Naive thymus-derived CD4-positive, alpha-beta T cell (primary cell): ENCODE data around the gene FSD1L. TPM values are rescaled to one million over a fixed set of nuclear protein-coding genes. Genes with fewer than 3 reads are reported as not detected.

ENCODE experiments used
- ATAC-seq: fragments of 150-1000 bp; cut with Tn5 transposase; 2 replicates; pipeline ENCODE4 v1.10.0; 2021; ENCODE audit warnings: mild to moderate bottlenecking, moderate library complexity
- CTCF ChIA-PET: fragments of 350-600 bp; sonication (Branson Sonifier 250); formaldehyde crosslinking; loops from one replicate; lab custom pipeline; 2021; ENCODE audit warnings: antibody characterized with exemption; lab: Charles Lee
- POLR2A ChIA-PET: fragments of 350-600 bp; sonication (Branson Sonifier 250); formaldehyde crosslinking; loops from one replicate; lab custom pipeline; 2021; ENCODE audit warnings: antibody characterized with exemption, inconsistent platforms; lab: Charles Lee
- DNase-seq, 9 donors: peaks; one replicate each; pipeline versions ENCODE4 v3.0.0 to v3.0.0-alpha.2; 2020 to 2022; ENCODE audit warnings: mixed read lengths in 1 of 9
- H3K27ac ChIP-seq: one replicate; pipeline ENCODE4 v1.7.0; 2013; ENCODE audit warnings: mild to moderate bottlenecking, low read depth, low read length, moderate library complexity
- H3K27me3 ChIP-seq, 2 donors: one replicate each; pipeline ENCODE4 v1.7.0; 2013; ENCODE audit warnings: low read length in 2 of 2, mild to moderate bottlenecking in 2 of 2, moderate library complexity in 2 of 2; ENCODE audit not compliant: control insufficient read depth in 2 of 2, insufficient read depth in 2 of 2
- H3K36me3 ChIP-seq, 3 experiments: 1 replicate in 2 of 3; 2 replicates in 1 of 3; pipeline ENCODE4 v1.7.0; 2013; ENCODE audit warnings: low read length in 3 of 3, mild to moderate bottlenecking in 3 of 3, moderate library complexity in 1 of 3; ENCODE audit not compliant: insufficient read depth in 3 of 3, control insufficient read depth in 2 of 3
- H3K4me1 ChIP-seq, 2 donors: one replicate each; pipeline ENCODE4 v1.7.0; 2013; ENCODE audit warnings: low read length in 2 of 2, mild to moderate bottlenecking in 2 of 2, moderate library complexity in 1 of 2; ENCODE audit not compliant: control insufficient read depth in 2 of 2, insufficient read depth in 2 of 2
- H3K4me3 ChIP-seq: 2 replicates; pipeline ENCODE4 v1.7.0; 2013; ENCODE audit warnings: mild to moderate bottlenecking, low read length
- H3K9me3 ChIP-seq, 3 experiments: 1 replicate in 2 of 3; 2 replicates in 1 of 3; pipeline ENCODE4 v1.7.0; 2013; ENCODE audit warnings: low read length in 3 of 3; ENCODE audit not compliant: control insufficient read depth in 2 of 3
- H3K27ac Mint-ChIP-seq, 9 donors: one replicate each; pipeline ENCODE4 v1.8.0; 2020 to 2022; ENCODE audit warnings: mixed read lengths in 9 of 9, mild to moderate bottlenecking in 8 of 9, moderate library complexity in 5 of 9, inconsistent platforms in 2 of 9
- H3K27me3 Mint-ChIP-seq, 5 donors: one replicate each; pipeline ENCODE4 v1.8.0; 2021 to 2022; ENCODE audit warnings: mixed read lengths in 5 of 5, mild to moderate bottlenecking in 1 of 5
- H3K36me3 Mint-ChIP-seq, 5 donors: one replicate each; pipeline ENCODE4 v1.8.0; 2020 to 2022; ENCODE audit warnings: mixed read lengths in 5 of 5, mild to moderate bottlenecking in 3 of 5, inconsistent platforms in 1 of 5
- H3K4me1 Mint-ChIP-seq, 7 donors: one replicate each; pipeline ENCODE4 v1.8.0; 2020 to 2022; ENCODE audit warnings: mixed read lengths in 7 of 7, mild to moderate bottlenecking in 3 of 7, inconsistent platforms in 1 of 7
- H3K4me3 Mint-ChIP-seq, 10 donors: one replicate each; pipeline ENCODE4 v1.8.0; 2020 to 2022; ENCODE audit warnings: mild to moderate bottlenecking in 10 of 10, mixed read lengths in 10 of 10, moderate library complexity in 6 of 10, inconsistent platforms in 2 of 10
- H3K9me3 Mint-ChIP-seq, 11 donors: one replicate each; pipeline ENCODE4 v1.8.0; 2020 to 2022; ENCODE audit warnings: mixed read lengths in 11 of 11, mild to moderate bottlenecking in 4 of 11, inconsistent platforms in 1 of 11, moderate library complexity in 1 of 11
- intact Hi-C, 2 donors: fragments of 100-400 bp; cut with micrococcal nuclease; formaldehyde crosslinking; loops; one replicate each; pipeline ENCODE4 v1.15.1; 2023
- polyA plus RNA-seq, 2 donors: library from polyadenylated mRNA; unstranded; fragments of 300-500 nt; fragmentation: Illumina TruSeq; gene quantifications; one replicate each; pipeline ENCODE4 v1.2.3, GENCODE V29; 2021
- total RNA-seq, 6 experiments: library from RNA in 5 of 6; stranded (reverse) in 5 of 6; gene quantifications; 1 replicate in 5 of 6; 2 replicates in 1 of 6; pipeline ENCODE4 v1.2.3 and lab custom pipeline; 2021 to 2026

FSD1L gene
- total and polyA plus RNA-seq, 7 experiments from 2014 or later: 0.08 to 5.8 (median 0.61) TPM

DNA sequence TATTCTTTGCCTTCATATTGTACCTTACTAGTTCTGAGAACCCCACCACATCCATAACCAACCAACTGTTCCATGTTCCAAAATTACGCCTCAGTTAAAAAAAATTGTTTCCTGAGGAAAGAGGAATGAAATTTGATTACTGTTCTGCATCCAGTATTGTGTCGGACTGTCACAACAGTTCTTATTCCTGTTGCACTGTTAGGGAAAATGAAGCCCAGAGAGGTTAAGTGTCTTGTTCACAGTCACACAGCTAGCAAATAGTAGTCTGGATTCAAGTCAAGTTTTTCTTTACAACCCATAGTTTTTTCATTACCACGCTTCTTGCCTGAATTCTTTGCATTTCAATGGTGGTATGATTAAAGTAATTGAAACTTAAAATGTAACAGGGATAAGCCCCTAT lies 4.4 kb downstream of the FSD1L start:
- Histone ChIP-seq H3K27me3 (no peaks in the 10 kb centered on the region), H3K36me3 (no peaks in the 10 kb centered on the region), H3K4me3 (no peak overlapping the region), H3K4me1 (peaks cover 3 to 5% of the 10 kb centered on the region in 2 donors), H3K27ac (no peak overlapping the region), H3K9me3 (no peaks in the 10 kb centered on the region)
- Mint-ChIP-seq H3K4me3 (no peak overlapping the region), H3K27ac (no peak overlapping the region), H3K27me3 (peaks cover 0 to 8% (median 4%) of the 10 kb centered on the region in 5 donors), H3K4me1 (peaks cover 0 to 30% (median 9%) of the 10 kb centered on the region in 7 donors), H3K9me3 (peaks cover 0 to 3% (median 0%) of the 10 kb centered on the region in 11 donors), H3K36me3 (peaks cover 0 to 3% (median 3%) of the 10 kb centered on the region in 5 donors)
- DNase-seq (no peak), ATAC-seq (no peak)
- intact Hi-C loops: no loop called here
- CTCF ChIA-PET: no interaction called here
- POLR2A ChIA-PET: no interaction called here

DNA sequence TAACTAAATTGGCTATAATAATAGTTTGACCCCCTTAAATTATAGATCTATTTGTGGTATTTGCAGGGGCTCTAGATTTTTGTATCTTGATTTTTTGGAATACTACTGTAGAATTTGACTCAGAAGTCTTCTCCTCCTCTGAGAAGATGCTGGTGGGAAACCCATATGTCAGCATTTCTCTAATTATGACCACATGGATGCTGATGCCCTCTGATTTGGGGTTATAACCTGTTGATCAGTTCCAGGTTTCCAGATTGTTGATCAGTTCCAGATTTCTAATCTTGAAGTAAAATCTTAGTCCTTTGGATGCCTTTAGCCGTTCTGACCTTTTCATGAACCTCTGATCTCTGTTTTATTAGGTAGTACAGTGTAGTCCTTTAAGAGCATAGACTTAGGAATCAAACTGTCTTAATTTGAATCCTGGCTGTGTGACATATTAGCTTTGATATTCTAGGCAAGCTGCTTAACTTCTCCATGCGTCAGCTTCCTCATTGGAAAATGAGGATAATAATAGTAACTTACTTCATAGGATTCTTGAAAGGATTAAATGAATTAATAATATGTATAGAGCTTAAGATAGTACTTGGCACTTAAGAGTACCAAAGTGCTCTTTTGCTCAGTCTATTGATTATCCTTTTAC lies 8.1 kb downstream of the FSD1L start:
- H3K27me3 ChIP-seq: no peaks in the 10 kb centered on the region
- intact Hi-C loops: no loop called here
- no peaks in the 10 kb centered on the region for H3K36me3 ChIP-seq
- DNase-seq: no peak
- ChIA-PET CTCF (no interaction called here), POLR2A (no interaction called here)
- no peak overlapping the region for H3K4me3 ChIP-seq
- peaks cover 3 to 16% (median 5%) of the 10 kb centered on the region in 5 donors for H3K27me3 Mint-ChIP-seq
- peaks cover 0 to 7% (median 0%) of the 10 kb centered on the region in 3 experiments for H3K9me3 ChIP-seq
- H3K4me3 Mint-ChIP-seq: no peak overlapping the region
- H3K27ac ChIP-seq: no peak overlapping the region
- H3K4me1 ChIP-seq: no peaks in the 10 kb centered on the region
- peaks cover 0 to 15% (median 9%) of the 10 kb centered on the region in 5 donors for H3K36me3 Mint-ChIP-seq
- H3K9me3 Mint-ChIP-seq: peaks cover 0 to 11% (median 5%) of the 10 kb centered on the region in 11 donors
- peaks cover 0 to 8% (median 0%) of the 10 kb centered on the region in 7 donors for H3K4me1 Mint-ChIP-seq
- no peak overlapping the region for H3K27ac Mint-ChIP-seq
- no peak for ATAC-seq

DNA sequence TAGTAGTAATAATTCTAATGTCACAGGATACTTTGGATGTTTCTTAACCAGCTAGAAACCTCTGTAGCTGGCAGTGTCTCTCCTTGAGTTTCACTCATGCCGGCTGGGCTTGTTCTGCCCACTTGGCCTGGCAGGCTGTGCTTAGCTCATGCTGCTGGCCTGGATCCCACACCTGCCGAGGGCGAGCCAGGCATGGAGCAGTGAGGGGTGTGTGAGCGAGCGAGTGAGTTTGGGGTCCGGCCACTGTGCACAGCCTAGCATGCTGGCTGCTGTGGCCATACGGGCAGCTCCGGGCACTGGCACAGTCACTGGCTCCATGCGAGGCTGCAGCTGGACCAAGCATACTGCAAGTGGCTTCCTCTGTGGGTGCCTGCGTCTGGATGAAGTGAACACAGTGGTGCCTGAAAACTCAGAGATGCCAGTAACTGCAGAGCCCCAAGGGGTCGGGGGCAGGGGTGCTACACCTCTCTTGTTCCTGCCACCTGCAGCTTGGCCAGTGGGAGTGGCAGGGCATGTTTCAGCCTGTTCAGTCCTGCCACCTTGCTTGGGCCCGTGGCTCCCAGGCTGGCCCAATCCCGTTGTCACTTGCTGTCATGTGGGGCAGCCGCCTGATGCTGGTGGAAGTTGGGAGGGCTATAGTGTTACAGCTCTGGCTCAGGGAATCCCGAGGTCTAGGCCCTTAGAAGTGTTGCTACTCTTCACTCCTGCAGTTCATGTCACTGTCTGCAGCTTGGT lies 9.9 kb downstream of the FSD1L start:
- Histone ChIP-seq H3K27me3 (no peaks in the 10 kb centered on the region), H3K4me1 (no peaks in the 10 kb centered on the region), H3K27ac (no peak overlapping the region), H3K4me3 (no peak overlapping the region), H3K9me3 (peaks cover 0 to 7% (median 0%) of the 10 kb centered on the region in 3 experiments), H3K36me3 (no peaks in the 10 kb centered on the region)
- no peak for ATAC-seq
- no peak for DNase-seq
- Mint-ChIP-seq H3K36me3 (peaks cover 0 to 15% (median 9%) of the 10 kb centered on the region in 5 donors), H3K4me1 (peaks cover 0 to under 1% (median 0%) of the 10 kb centered on the region in 7 donors), H3K4me3 (no peak overlapping the region), H3K27ac (no peak overlapping the region), H3K27me3 (peaks cover 0 to 10% (median 5%) of the 10 kb centered on the region in 5 donors), H3K9me3 (peaks cover 0 to 11% (median 5%) of the 10 kb centered on the region in 11 donors)
- ChIA-PET CTCF (interaction anchor here (0.6 kb wide), 2 partner anchors 22 to 31 kb away, joined by 4 to 5 read pairs; no protein-coding TSS in a partner anchor), POLR2A (no interaction called here)
- intact Hi-C loops: no loop called here

DNA sequence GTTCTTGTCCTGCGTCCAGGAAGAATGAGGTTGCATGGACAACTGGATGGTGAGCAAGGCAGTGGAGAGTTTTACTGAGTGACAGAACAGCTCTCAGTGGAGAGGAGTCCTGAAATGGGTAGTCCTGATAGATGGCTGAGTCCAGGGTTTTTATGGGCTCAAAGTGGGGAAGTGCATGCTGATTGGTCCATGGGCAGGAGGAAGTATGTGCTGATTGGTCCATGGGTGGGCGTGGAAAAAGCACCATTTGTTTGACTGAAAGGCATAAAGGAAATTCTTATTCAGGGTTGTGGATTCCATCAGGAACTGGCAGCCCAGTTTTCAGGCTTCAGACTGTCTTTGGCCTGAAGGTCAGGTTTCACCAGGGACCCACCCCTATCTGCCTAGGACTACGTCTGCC lies 10.6 kb downstream of the FSD1L start:
- peaks cover 0 to 11% (median 5%) of the 10 kb centered on the region in 11 donors for H3K9me3 Mint-ChIP-seq
- H3K36me3 Mint-ChIP-seq: peaks cover 0 to 15% (median 9%) of the 10 kb centered on the region in 5 donors
- Histone ChIP-seq H3K27me3 (no peaks in the 10 kb centered on the region), H3K4me1 (no peaks in the 10 kb centered on the region), H3K9me3 (peaks cover 0 to 7% (median 0%) of the 10 kb centered on the region in 3 experiments), H3K27ac (no peak overlapping the region), H3K36me3 (no peaks in the 10 kb centered on the region), H3K4me3 (no peak overlapping the region)
- peaks cover 0 to 10% (median 5%) of the 10 kb centered on the region in 5 donors for H3K27me3 Mint-ChIP-seq
- ChIA-PET POLR2A (no interaction called here), CTCF (no interaction called here)
- H3K27ac Mint-ChIP-seq: no peak overlapping the region
- ATAC-seq: no peak
- H3K4me3 Mint-ChIP-seq: no peak overlapping the region
- no peak for DNase-seq
- intact Hi-C loops: no loop called here
- H3K4me1 Mint-ChIP-seq: no peaks in the 10 kb centered on the region

DNA sequence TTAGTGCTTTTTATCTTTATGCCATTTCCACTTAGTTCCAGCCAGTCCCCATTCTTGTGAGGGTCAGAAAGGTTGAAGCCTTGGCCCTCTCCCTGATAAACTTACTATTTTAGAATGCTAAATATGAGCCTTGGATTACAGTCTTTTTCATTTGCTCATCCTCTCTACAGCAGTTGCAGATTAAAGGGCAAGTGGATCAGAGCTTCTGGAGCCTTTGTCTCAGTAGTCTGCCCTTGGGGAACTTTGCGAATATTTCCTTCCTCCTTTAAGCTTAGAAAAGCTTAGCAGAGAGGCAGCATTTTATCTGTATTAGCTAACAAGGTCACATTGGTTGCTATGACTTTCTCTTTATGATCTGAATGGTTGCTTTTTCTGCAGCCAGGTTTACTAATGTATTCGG lies 11.5 kb downstream of the FSD1L start:
- H3K27me3 ChIP-seq: no peaks in the 10 kb centered on the region
- no peak overlapping the region for H3K27ac Mint-ChIP-seq

DNA sequence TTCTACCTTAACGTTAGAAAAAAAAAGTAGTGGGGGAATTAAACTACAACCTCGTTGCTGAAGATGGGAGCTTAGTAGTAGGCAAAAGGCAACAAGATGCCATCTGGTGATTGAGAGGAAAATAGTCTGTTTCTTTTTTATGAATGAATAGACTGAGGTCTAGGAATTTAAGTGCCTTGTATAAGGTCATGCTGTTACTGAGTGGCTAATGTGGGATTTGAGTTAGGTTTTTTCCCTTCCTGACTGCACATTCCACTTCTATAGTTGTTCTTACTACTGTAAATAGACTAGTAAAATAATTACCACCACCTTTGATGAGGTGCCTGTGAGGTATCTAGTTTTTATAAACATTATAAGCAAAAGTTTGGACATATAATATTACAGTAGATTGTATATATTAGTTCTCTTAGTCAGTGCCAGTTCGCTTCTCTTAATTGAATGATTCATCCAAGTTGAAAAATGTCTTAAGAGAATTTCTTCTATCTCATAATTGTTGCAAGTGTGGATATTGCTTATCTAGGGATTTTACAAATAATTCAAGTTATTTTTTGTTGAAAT lies 19.1 kb downstream of the FSD1L start:
- Histone ChIP-seq H3K9me3 (no peaks in the 10 kb centered on the region), H3K4me3 (no peak overlapping the region), H3K36me3 (no peaks in the 10 kb centered on the region), H3K27ac (no peak overlapping the region), H3K4me1 (no peaks in the 10 kb centered on the region), H3K27me3 (no peaks in the 10 kb centered on the region)
- no peak for DNase-seq
- Mint-ChIP-seq H3K4me1 (no peaks in the 10 kb centered on the region), H3K9me3 (no peaks in the 10 kb centered on the region), H3K27ac (no peak overlapping the region), H3K27me3 (no peaks in the 10 kb centered on the region), H3K4me3 (no peak overlapping the region), H3K36me3 (peaks cover 0 to 25% (median 0%) of the 10 kb centered on the region in 5 donors)
- CTCF ChIA-PET: no interaction called here
- ATAC-seq: no peak
- intact Hi-C loops: no loop called here
- POLR2A ChIA-PET: no interaction called here

More for the DNA sequence above, 11.5 kb downstream of the FSD1L start:
- H3K4me1 Mint-ChIP-seq: no peaks in the 10 kb centered on the region
- POLR2A ChIA-PET: no interaction called here
- Histone ChIP-seq H3K4me3 (no peak overlapping the region), H3K27ac (no peak overlapping the region), H3K36me3 (no peaks in the 10 kb centered on the region), H3K4me1 (no peaks in the 10 kb centered on the region), H3K9me3 (peaks cover 0 to 7% (median 0%) of the 10 kb centered on the region in 3 experiments)
- H3K27me3 Mint-ChIP-seq: peaks cover 0 to 10% (median 5%) of the 10 kb centered on the region in 5 donors
- ATAC-seq (no peak), DNase-seq (no peak)
- CTCF ChIA-PET: no interaction called here
- intact Hi-C loops: no loop called here
- peaks cover 0 to 15% (median 9%) of the 10 kb centered on the region in 5 donors for H3K36me3 Mint-ChIP-seq
- H3K9me3 Mint-ChIP-seq: peaks cover 0 to 11% (median 5%) of the 10 kb centered on the region in 11 donors
- H3K4me3 Mint-ChIP-seq: no peak overlapping the region
